GM21723 (cell line): Measurements from ENCODE around the gene PIGR.

Experiments
- ATAC-seq: cut with Tn5 transposase; IDR thresholded peaks from one replicate; pipeline ENCODE4 v1.9.1; 2021; ENCODE audit warnings: mild to moderate bottlenecking, moderate library complexity; ENCODE audit not compliant: unreplicated experiment

Gene PIGR

GRCh38 chr1:206892351-206892984 is 53.8 kb downstream of the PIGR start:
- no peak for ATAC-seq

GRCh38 chr1:206891412-206891811 is 54.9 kb downstream of the PIGR start:
- no peak for ATAC-seq

GRCh38 chr1:206890125-206891060 is 55.9 kb downstream of the PIGR start:
- no peak for ATAC-seq

GRCh38 chr1:206887701-206888100 is 58.6 kb downstream of the PIGR start:
- no peak for ATAC-seq

GRCh38 chr1:206886831-206887230 is 59.4 kb downstream of the PIGR start:
- no peak for ATAC-seq

GRCh38 chr1:206885341-206886060 is 60.8 kb downstream of the PIGR start:
- ATAC-seq, result no peak

- no peak for ATAC-seq
Observed at GRCh38 chr1:206883876-206884275, 62.4 kb downstream of the PIGR start.

- no peak for ATAC-seq
Observed at GRCh38 chr1:206883160-206883559, 63.1 kb downstream of the PIGR start.

GRCh38 chr1:206882555-206882954 is 63.7 kb downstream of the PIGR start:
- ATAC-seq, result no peak

- no peak for ATAC-seq
Observed at GRCh38 chr1:206880314-206880713, 66.0 kb downstream of the PIGR start.
